A673 (cell line): ENCODE data around the gene OR2T10.

ENCODE experiments used
- EZH2 ChIP-seq: fragments of 200-600 bp; sonication (generic); IDR thresholded peaks from 2 replicates; pipeline ENCODE4 v1.6.1; 2017; ENCODE audit warnings: borderline replicate concordance, low read depth, mild to moderate bottlenecking, mixed read lengths, antibody characterized with exemption, low read length; ENCODE audit not compliant: poor library complexity, severe bottlenecking
- TF ChIP-seq, protein P1 (sequence below): fragments of 300-800, 200-600 bp; sonication (generic); conservative IDR thresholded peaks from 2 replicates; pipeline ENCODE4 v1.5.1; 2017; ENCODE audit warnings: low read depth, mild to moderate bottlenecking, antibody characterized with exemption, low read length, moderate library complexity, mixed read lengths

DNA sequence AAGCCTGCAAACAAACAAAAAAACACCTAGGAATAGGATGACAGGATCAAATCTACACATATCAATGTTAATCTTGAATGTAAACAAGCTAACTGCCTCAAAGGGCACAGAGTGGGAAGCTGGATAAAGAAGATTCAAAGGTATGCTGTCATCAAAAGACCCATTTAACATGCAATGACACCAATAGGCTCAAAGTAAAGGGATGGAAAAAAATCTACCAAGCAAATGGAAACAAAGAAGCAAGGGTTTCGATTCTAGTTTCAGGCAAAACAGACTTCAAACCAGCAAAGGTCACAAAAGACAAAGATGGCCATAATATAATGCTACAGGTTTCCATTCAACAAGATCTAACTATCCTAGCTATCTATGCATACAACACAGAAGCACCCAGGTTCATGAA lies 16.2 kb upstream of the OR2T10 start:
- TF ChIP-seq, protein P1, sequence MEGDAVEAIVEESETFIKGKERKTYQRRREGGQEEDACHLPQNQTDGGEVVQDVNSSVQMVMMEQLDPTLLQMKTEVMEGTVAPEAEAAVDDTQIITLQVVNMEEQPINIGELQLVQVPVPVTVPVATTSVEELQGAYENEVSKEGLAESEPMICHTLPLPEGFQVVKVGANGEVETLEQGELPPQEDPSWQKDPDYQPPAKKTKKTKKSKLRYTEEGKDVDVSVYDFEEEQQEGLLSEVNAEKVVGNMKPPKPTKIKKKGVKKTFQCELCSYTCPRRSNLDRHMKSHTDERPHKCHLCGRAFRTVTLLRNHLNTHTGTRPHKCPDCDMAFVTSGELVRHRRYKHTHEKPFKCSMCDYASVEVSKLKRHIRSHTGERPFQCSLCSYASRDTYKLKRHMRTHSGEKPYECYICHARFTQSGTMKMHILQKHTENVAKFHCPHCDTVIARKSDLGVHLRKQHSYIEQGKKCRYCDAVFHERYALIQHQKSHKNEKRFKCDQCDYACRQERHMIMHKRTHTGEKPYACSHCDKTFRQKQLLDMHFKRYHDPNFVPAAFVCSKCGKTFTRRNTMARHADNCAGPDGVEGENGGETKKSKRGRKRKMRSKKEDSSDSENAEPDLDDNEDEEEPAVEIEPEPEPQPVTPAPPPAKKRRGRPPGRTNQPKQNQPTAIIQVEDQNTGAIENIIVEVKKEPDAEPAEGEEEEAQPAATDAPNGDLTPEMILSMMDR: no peak
- TF ChIP-seq EZH2: no peak
